HL-60 (cell line): Measurements from ENCODE around the gene TFCP2.

Experiments used
- DNase-seq, 2 experiments: peaks; one replicate each; pipeline ENCODE4 v3.0.0-alpha.2; 2010 to 2020; ENCODE audit warnings: low read depth in 1 of 2, low spot score in 1 of 2
- H3K27ac ChIP-seq: fragments of 250-450 bp; sonication (Bioruptor Pico); replicated peaks from 2 replicates; pipeline ENCODE4 v1.5.1; 2020; ENCODE audit warnings: mild to moderate bottlenecking, moderate library complexity
- H3K27me3 ChIP-seq: fragments of 250-450 bp; sonication (Bioruptor Pico); 2 replicates; pipeline ENCODE4 v1.5.1; 2021; ENCODE audit warnings: mild to moderate bottlenecking, moderate library complexity; ENCODE audit not compliant: insufficient read depth, poor library complexity, severe bottlenecking
- H3K4me3 ChIP-seq: replicated peaks from 2 replicates; pipeline ENCODE4 v1.5.1; 2011; ENCODE audit warnings: mild to moderate bottlenecking, control low read depth, low read length; ENCODE audit not compliant: insufficient read depth
- GABPA ChIP-seq: IDR thresholded peaks from 2 replicates; pipeline ENCODE4 v1.6.1; 2012; ENCODE audit warnings: low read depth
- POLR2AphosphoS5 ChIP-seq: IDR thresholded peaks from 2 replicates; pipeline ENCODE4 v1.6.1; 2012; ENCODE audit warnings: low read depth
- SPI1 ChIP-seq: IDR thresholded peaks from 2 replicates; pipeline ENCODE4 v1.6.1; 2012; ENCODE audit warnings: low read depth, mild to moderate bottlenecking, borderline replicate concordance
- TF ChIP-seq, protein P1 (sequence below): IDR thresholded peaks from 2 replicates; pipeline ENCODE4 v1.6.1; 2012; ENCODE audit warnings: low read depth; ENCODE audit not compliant: insufficient replicate concordance
- TF ChIP-seq, protein P2 (sequence below): IDR thresholded peaks from one replicate; pipeline ENCODE4 v1.5.1; 2011; ENCODE audit warnings: low read length, control low read depth, inconsistent platforms; ENCODE audit not compliant: insufficient read depth

TFCP2 gene

GRCh38 chr12:51183816-51184215 is 10.9 kb upstream of the TFCP2 start:
- no peak overlapping the region for H3K4me3 ChIP-seq
- H3K27ac ChIP-seq = no peak overlapping the region
- TF ChIP-seq SPI1 (no peak), GABPA (no peak), POLR2AphosphoS5 (no peak)
- TF ChIP-seq, protein P1, sequence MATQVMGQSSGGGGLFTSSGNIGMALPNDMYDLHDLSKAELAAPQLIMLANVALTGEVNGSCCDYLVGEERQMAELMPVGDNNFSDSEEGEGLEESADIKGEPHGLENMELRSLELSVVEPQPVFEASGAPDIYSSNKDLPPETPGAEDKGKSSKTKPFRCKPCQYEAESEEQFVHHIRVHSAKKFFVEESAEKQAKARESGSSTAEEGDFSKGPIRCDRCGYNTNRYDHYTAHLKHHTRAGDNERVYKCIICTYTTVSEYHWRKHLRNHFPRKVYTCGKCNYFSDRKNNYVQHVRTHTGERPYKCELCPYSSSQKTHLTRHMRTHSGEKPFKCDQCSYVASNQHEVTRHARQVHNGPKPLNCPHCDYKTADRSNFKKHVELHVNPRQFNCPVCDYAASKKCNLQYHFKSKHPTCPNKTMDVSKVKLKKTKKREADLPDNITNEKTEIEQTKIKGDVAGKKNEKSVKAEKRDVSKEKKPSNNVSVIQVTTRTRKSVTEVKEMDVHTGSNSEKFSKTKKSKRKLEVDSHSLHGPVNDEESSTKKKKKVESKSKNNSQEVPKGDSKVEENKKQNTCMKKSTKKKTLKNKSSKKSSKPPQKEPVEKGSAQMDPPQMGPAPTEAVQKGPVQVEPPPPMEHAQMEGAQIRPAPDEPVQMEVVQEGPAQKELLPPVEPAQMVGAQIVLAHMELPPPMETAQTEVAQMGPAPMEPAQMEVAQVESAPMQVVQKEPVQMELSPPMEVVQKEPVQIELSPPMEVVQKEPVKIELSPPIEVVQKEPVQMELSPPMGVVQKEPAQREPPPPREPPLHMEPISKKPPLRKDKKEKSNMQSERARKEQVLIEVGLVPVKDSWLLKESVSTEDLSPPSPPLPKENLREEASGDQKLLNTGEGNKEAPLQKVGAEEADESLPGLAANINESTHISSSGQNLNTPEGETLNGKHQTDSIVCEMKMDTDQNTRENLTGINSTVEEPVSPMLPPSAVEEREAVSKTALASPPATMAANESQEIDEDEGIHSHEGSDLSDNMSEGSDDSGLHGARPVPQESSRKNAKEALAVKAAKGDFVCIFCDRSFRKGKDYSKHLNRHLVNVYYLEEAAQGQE = no peak
- TF ChIP-seq, protein P2, sequence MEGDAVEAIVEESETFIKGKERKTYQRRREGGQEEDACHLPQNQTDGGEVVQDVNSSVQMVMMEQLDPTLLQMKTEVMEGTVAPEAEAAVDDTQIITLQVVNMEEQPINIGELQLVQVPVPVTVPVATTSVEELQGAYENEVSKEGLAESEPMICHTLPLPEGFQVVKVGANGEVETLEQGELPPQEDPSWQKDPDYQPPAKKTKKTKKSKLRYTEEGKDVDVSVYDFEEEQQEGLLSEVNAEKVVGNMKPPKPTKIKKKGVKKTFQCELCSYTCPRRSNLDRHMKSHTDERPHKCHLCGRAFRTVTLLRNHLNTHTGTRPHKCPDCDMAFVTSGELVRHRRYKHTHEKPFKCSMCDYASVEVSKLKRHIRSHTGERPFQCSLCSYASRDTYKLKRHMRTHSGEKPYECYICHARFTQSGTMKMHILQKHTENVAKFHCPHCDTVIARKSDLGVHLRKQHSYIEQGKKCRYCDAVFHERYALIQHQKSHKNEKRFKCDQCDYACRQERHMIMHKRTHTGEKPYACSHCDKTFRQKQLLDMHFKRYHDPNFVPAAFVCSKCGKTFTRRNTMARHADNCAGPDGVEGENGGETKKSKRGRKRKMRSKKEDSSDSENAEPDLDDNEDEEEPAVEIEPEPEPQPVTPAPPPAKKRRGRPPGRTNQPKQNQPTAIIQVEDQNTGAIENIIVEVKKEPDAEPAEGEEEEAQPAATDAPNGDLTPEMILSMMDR = no peak
- DNase-seq = no peak
- H3K27me3 ChIP-seq = no peaks in the 10 kb centered on the region

- DNase-seq = no peak
- no peak for TF ChIP-seq SPI1
- TF ChIP-seq, protein P2 = no peak
- TF ChIP-seq POLR2AphosphoS5 = no peak
- TF ChIP-seq GABPA = no peak
- TF ChIP-seq, protein P1 = no peak
- H3K27ac ChIP-seq = no peak overlapping the region
Observed at GRCh38 chr12:51183349-51183748, 10.4 kb upstream of the TFCP2 start.

GRCh38 chr12:51181558-51181957 is 8.6 kb upstream of the TFCP2 start:
- TF ChIP-seq GABPA = no peak
- H3K4me3 ChIP-seq = no peak overlapping the region
- H3K27me3 ChIP-seq = no peaks in the 10 kb centered on the region
- no peak overlapping the region for H3K27ac ChIP-seq
- no peak for DNase-seq

More at GRCh38 chr12:51183349-51183748, 10.4 kb upstream of the TFCP2 start:
- no peak overlapping the region for H3K4me3 ChIP-seq
- H3K27me3 ChIP-seq = no peaks in the 10 kb centered on the region

- TF ChIP-seq, protein P1 = no peak
- TF ChIP-seq POLR2AphosphoS5 (no peak), GABPA (no peak), SPI1 (no peak)
- TF ChIP-seq, protein P2 = no peak
- no peak for DNase-seq
Observed at GRCh38 chr12:51177897-51178296, 5.0 kb upstream of the TFCP2 start.

More at GRCh38 chr12:51177897-51178296, 5.0 kb upstream of the TFCP2 start:
- no peak overlapping the region for H3K4me3 ChIP-seq
- H3K27me3 ChIP-seq = no peaks in the 10 kb centered on the region
- no peak overlapping the region for H3K27ac ChIP-seq
